Fibroblast of lung (primary cell): ENCODE data around the gene XRCC3. TPM values are rescaled to one million over a fixed set of nuclear protein-coding genes. Genes with fewer than 3 reads are reported as not detected.

ENCODE experiments used
- DNase-seq, 2 donors: peaks; one replicate each; pipeline versions ENCODE4 v3.0.0 to v3.0.0-alpha.2; 2010; ENCODE audit warnings: low read depth in 2 of 2
- H2AFZ ChIP-seq: 2 replicates; pipeline ENCODE4 v1.5.1; 2012; ENCODE audit warnings: low read length, control low read depth, inconsistent platforms
- H3K27ac ChIP-seq: 2 replicates; pipeline ENCODE4 v1.5.1; 2011; ENCODE audit warnings: low read length, control low read depth; ENCODE audit not compliant: insufficient read depth
- H3K27me3 ChIP-seq: 2 replicates; pipeline ENCODE4 v1.5.1; 2011; ENCODE audit warnings: mild to moderate bottlenecking, low read length; ENCODE audit not compliant: control insufficient read depth, insufficient read depth
- H3K36me3 ChIP-seq: 2 replicates; pipeline ENCODE4 v1.5.1; 2011; ENCODE audit warnings: low read length; ENCODE audit not compliant: control insufficient read depth, insufficient read depth
- H3K4me1 ChIP-seq: 2 replicates; pipeline ENCODE4 v1.5.1; 2011; ENCODE audit warnings: low read length; ENCODE audit not compliant: control insufficient read depth, insufficient read depth; ENCODE audit errors: extremely low read depth
- H3K4me2 ChIP-seq: 2 replicates; pipeline ENCODE4 v1.5.1; 2011; ENCODE audit warnings: low read length, control low read depth; ENCODE audit not compliant: insufficient read depth; ENCODE audit errors: extremely low read depth
- H3K4me3 ChIP-seq, 4 experiments: fragments of 200-600 bp in 1 of 4; sonication (generic) in 1 of 4; replicated peaks in 1 of 4; 2 replicates each; pipeline ENCODE4 v1.5.1; 2011 to 2016; ENCODE audit warnings: low read length in 4 of 4, low read depth in 3 of 4, mild to moderate bottlenecking in 3 of 4, control low read depth in 2 of 4, inconsistent platforms in 1 of 4, mixed read lengths in 1 of 4; ENCODE audit not compliant: insufficient read depth in 1 of 4; ENCODE audit errors: control extremely low read depth in 1 of 4
- H3K79me2 ChIP-seq: 2 replicates; pipeline ENCODE4 v1.5.1; 2012; ENCODE audit warnings: mild to moderate bottlenecking, low read length, inconsistent platforms; ENCODE audit not compliant: control insufficient read depth, insufficient read depth
- H3K9ac ChIP-seq: 2 replicates; pipeline ENCODE4 v1.5.1; 2011; ENCODE audit warnings: mild to moderate bottlenecking, low read length, control low read depth; ENCODE audit not compliant: insufficient read depth
- H3K9me3 ChIP-seq: 2 replicates; pipeline ENCODE4 v1.5.1; 2012; ENCODE audit warnings: low read depth, low read length; ENCODE audit not compliant: control insufficient read depth, insufficient read depth
- H4K20me1 ChIP-seq: 2 replicates; pipeline ENCODE4 v1.5.1; 2011; ENCODE audit warnings: low read length; ENCODE audit not compliant: control insufficient read depth, insufficient read depth; ENCODE audit errors: extremely low read depth
- EZH2 ChIP-seq: IDR thresholded peaks from 2 replicates; pipeline ENCODE4 v1.5.1; 2012; ENCODE audit warnings: low read length, control low read depth, mild to moderate bottlenecking; ENCODE audit errors: missing control alignments
- polyA plus RNA-seq, 2 donors: library from polyadenylated mRNA; depleted of rRNA in 1 of 2; stranded (reverse) in 1 of 2; unstranded in 1 of 2; fragments of >200 nt; gene quantifications; 2 replicates each; pipeline ENCODE4 v1.2.1, GENCODE V29; 2011 to 2012; ENCODE audit warnings: missing spikeins in 1 of 2
- total RNA-seq: library from RNA; depleted of rRNA; stranded (reverse); fragments of >200 nt; gene quantifications from 2 replicates; pipeline ENCODE4 v1.2.1, GENCODE V29; 2014
- TF ChIP-seq, protein P1 (sequence below), 2 donors: IDR thresholded peaks in 1 of 2; conservative IDR thresholded peaks in 1 of 2; 1 replicate in 1 of 2; 2 replicates in 1 of 2; pipeline ENCODE4 v1.5.1; 2011 to 2012; ENCODE audit warnings: low read length in 2 of 2, control low read depth in 1 of 2, inconsistent platforms in 1 of 2, low read depth in 1 of 2, mild to moderate bottlenecking in 1 of 2

Gene XRCC3
- total and polyA plus RNA-seq, 2 donors (not counting 1 experiment from before 2014, with no cell fraction given): 4.9 to 9.2 TPM

DNA sequence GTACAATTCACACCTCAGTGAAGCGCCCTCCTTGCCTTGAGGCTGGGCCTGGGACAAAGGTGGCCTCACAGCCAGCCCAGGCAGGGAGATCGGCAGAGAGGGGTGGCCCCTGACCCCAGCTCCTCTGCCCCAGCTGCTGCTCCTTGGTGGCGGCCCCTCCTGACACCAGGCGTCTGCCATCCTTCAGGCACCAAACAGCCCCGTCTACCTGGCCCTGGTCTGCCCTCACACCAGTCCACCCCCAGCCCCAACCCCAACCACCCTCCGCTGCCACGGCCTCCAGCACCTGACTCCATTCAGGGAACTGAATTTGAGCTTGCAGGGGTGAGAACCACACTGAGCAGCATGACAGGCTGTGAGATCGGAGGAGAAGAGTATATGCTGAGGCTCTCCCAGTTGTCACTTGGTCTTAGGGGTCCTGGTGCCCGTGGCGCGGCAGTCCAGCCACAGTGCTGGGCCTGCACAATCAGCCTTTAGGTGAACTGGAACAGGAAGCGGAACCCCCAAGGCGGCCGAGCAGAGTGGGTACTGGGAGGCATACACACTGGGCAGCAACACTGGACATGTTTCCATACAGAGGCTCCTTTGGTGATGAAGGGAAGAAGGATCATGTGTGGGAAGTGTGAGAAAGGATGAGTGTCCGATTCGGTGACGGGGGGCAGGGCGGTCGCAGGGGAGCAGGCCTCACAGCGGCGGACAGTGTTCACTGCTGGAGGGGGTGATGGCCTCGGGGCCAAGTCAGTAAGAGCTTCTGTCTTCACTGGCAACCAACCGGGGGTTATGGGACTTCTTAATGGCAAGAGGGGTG, 19.0 kb upstream of the XRCC3 start:
- Histone ChIP-seq H3K4me3 (no peak overlapping the region), H3K27me3 (no peaks in the 10 kb centered on the region), H2AFZ (no peak overlapping the region), H3K79me2 (no peaks in the 10 kb centered on the region), H3K27ac (no peak overlapping the region), H3K9ac (no peak overlapping the region), H3K9me3 (no peaks in the 10 kb centered on the region), H3K4me1 (no peaks in the 10 kb centered on the region), H4K20me1 (no peaks in the 10 kb centered on the region), H3K36me3 (peaks cover 7% of the 10 kb centered on the region), H3K4me2 (no peak overlapping the region)
- no peak for DNase-seq
- no peak for TF ChIP-seq EZH2
- TF ChIP-seq, protein P1, sequence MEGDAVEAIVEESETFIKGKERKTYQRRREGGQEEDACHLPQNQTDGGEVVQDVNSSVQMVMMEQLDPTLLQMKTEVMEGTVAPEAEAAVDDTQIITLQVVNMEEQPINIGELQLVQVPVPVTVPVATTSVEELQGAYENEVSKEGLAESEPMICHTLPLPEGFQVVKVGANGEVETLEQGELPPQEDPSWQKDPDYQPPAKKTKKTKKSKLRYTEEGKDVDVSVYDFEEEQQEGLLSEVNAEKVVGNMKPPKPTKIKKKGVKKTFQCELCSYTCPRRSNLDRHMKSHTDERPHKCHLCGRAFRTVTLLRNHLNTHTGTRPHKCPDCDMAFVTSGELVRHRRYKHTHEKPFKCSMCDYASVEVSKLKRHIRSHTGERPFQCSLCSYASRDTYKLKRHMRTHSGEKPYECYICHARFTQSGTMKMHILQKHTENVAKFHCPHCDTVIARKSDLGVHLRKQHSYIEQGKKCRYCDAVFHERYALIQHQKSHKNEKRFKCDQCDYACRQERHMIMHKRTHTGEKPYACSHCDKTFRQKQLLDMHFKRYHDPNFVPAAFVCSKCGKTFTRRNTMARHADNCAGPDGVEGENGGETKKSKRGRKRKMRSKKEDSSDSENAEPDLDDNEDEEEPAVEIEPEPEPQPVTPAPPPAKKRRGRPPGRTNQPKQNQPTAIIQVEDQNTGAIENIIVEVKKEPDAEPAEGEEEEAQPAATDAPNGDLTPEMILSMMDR (conservative IDR thresholded peaks at IDR 0.05 in 1 of 2, IDR thresholded peaks at IDR 0.05 in 1 of 2; ENCODE audit: low read depth in 1 of 2, low read length in 2 of 2): no peak

DNA sequence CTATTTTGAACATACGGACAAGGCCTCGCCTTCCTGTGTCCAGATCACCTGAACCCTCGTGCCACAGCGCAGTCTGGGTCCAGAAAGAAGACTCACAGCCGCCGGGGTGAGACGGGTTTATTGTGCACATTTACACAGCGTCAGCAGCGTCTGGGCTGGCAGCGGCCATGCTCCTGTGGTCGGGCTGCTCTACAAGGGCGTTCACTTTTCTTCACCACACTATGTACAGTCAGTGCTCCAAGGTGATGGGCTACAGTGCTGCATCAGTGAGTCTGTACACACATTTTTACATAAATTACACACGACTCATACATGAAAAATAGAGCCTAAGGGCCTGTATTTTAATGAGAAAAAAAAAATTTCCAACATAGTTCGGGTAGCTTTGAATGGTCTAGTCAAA, 18.4 kb upstream of the XRCC3 start:
- DNase-seq: peak in 1 of 2 donors; percentile 47
- no peak for TF ChIP-seq EZH2
- TF ChIP-seq, protein P1 (conservative IDR thresholded peaks at IDR 0.05 in 1 of 2, IDR thresholded peaks at IDR 0.05 in 1 of 2; ENCODE audit: low read depth in 1 of 2, low read length in 2 of 2): no peak

DNA sequence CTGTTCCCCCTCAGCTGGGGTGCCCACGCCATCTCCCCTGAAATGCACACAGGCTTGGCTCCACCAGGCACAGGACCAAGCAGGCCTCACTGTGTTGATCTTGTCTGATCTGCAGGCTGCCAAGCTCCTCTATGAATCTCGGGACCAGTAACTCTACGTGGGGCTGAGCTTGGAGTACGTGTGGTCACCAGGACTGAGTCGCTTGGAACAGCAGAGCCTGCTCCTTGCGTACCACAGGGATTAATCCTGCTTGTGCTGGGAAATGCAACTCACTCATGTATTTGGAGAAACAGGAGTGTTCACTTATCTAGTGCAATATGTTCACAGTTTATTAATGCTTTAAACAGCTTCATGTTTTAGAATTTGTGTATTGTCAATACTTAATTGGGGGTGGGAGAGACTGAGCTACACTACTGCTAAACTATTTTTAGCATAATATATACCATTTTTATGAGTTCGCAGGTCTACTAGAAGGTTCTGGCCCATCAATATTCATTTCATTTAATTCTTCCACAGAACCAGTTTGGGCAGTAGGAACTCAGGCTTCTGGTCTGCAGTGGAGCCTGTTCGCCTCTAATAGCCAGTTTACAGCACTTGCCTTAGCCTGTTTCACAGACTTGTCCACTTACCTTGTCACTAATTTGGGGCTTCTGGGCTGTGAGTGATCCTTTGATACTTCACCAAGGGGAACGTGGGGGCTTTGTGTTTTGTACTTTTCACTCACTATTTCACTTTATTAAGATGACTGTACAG, 17.8 kb upstream of the XRCC3 start:
- no peaks in the 10 kb centered on the region for H4K20me1 ChIP-seq
- H3K79me2 ChIP-seq: no peaks in the 10 kb centered on the region
- H3K4me3 ChIP-seq: no peak overlapping the region
- no peak overlapping the region for H3K9ac ChIP-seq
- H3K27me3 ChIP-seq: no peaks in the 10 kb centered on the region
- no peak overlapping the region for H3K4me2 ChIP-seq
- peaks cover 11% of the 10 kb centered on the region for H3K36me3 ChIP-seq
- H3K9me3 ChIP-seq: no peaks in the 10 kb centered on the region
- no peak for TF ChIP-seq EZH2
- TF ChIP-seq, protein P1 (conservative IDR thresholded peaks at IDR 0.05 in 1 of 2, IDR thresholded peaks at IDR 0.05 in 1 of 2; ENCODE audit: low read depth in 1 of 2, low read length in 2 of 2): no peak
- no peak for DNase-seq
- H3K27ac ChIP-seq: no peak overlapping the region
- H2AFZ ChIP-seq: no peak overlapping the region
- no peaks in the 10 kb centered on the region for H3K4me1 ChIP-seq

More for the DNA sequence above, 18.4 kb upstream of the XRCC3 start:
- no peak overlapping the region for H3K4me2 ChIP-seq
- H3K79me2 ChIP-seq: no peaks in the 10 kb centered on the region
- H3K36me3 ChIP-seq: peaks cover 9% of the 10 kb centered on the region
- H3K27ac ChIP-seq: no peak overlapping the region
- H4K20me1 ChIP-seq: no peaks in the 10 kb centered on the region
- H3K4me3 ChIP-seq: no peak overlapping the region
- no peaks in the 10 kb centered on the region for H3K4me1 ChIP-seq
- H3K27me3 ChIP-seq: no peaks in the 10 kb centered on the region
- no peak overlapping the region for H3K9ac ChIP-seq
- no peak overlapping the region for H2AFZ ChIP-seq
- no peaks in the 10 kb centered on the region for H3K9me3 ChIP-seq
